Mucosa of descending colon (tissue), 3 donors: Measurements from ENCODE around the gene PBRM1. TPM values are rescaled to one million over a fixed set of nuclear protein-coding genes. Genes with fewer than 3 reads are reported as not detected.

Source experiments
- ATAC-seq: fragments of 200-7000 bp; cut with Tn5 transposase; one replicate; pipeline ENCODE4 v1.9.1; 2020; ENCODE audit warnings: mild to moderate bottlenecking, moderate library complexity
- DNase-seq, 3 donors: peaks; one replicate each; pipeline ENCODE4 v3.0.0-alpha.2; 2020
- H3K36me3 ChIP-seq: fragments of 200-600 bp; one replicate; pipeline ENCODE4 v1.8.0; 2021; ENCODE audit warnings: low read depth, mild to moderate bottlenecking
- H3K4me1 ChIP-seq: fragments of 200-600 bp; one replicate; pipeline ENCODE4 v1.8.0; 2021; ENCODE audit warnings: low read depth, mild to moderate bottlenecking
- H3K4me3 ChIP-seq: fragments of 200-600 bp; one replicate; pipeline ENCODE4 v1.8.0; 2021; ENCODE audit warnings: mild to moderate bottlenecking
- H3K9me3 ChIP-seq: fragments of 200-600 bp; one replicate; pipeline ENCODE4 v1.8.0; 2021; ENCODE audit warnings: mild to moderate bottlenecking
- intact Hi-C, 2 donors: fragments of 100-400 bp; cut with DNase I in 1 of 2; cut with micrococcal nuclease in 1 of 2; formaldehyde crosslinking; loops; one replicate each; pipeline versions ENCODE4 v1.11.0 to v1.11.1; 2022; cut with DNase I, micrococcal nuclease
- total RNA-seq, 3 donors: library from RNA; stranded (reverse); fragmentation: NEBNext Ultra II Directional in 2 of 3; extraction: Animal tissue kit (Norgen Biotek cat#: 25700) in 2 of 3; gene quantifications; one replicate each; pipeline versions ENCODE4 v1.2.1 to v1.2.4, GENCODE V29; 2021 to 2023
- TF ChIP-seq, protein P1 (sequence below): fragments of 200-600 bp; IDR thresholded peaks from one replicate; pipeline ENCODE4 v1.8.0; 2022; ENCODE audit warnings: antibody characterized with exemption, mild to moderate bottlenecking
- donor health status: DM: no; HTN: no; CAD: no; lungs with moderate emphysema.
- donor health status: DM: no; HTN: no; CAD: no.
- donor health status: DM: no; HTN: yes; CAD: no.

Gene PBRM1
- total RNA-seq, 3 donors from 2014 or later = 48.5 to 86.1 (median 56.8) TPM

- Histone ChIP-seq H3K4me3 (no peak overlapping the region), H3K4me1 (no peaks in the 10 kb centered on the region), H3K36me3 (no peaks in the 10 kb centered on the region), H3K9me3 (no peaks in the 10 kb centered on the region)
- DNase-seq = no peak
- no peak for ATAC-seq
- TF ChIP-seq, protein P1, sequence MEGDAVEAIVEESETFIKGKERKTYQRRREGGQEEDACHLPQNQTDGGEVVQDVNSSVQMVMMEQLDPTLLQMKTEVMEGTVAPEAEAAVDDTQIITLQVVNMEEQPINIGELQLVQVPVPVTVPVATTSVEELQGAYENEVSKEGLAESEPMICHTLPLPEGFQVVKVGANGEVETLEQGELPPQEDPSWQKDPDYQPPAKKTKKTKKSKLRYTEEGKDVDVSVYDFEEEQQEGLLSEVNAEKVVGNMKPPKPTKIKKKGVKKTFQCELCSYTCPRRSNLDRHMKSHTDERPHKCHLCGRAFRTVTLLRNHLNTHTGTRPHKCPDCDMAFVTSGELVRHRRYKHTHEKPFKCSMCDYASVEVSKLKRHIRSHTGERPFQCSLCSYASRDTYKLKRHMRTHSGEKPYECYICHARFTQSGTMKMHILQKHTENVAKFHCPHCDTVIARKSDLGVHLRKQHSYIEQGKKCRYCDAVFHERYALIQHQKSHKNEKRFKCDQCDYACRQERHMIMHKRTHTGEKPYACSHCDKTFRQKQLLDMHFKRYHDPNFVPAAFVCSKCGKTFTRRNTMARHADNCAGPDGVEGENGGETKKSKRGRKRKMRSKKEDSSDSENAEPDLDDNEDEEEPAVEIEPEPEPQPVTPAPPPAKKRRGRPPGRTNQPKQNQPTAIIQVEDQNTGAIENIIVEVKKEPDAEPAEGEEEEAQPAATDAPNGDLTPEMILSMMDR = no peak
- intact Hi-C loops = no loop called here
Measured at GRCh38 chr3:52502001-52502400, 183.7 kb downstream of the PBRM1 start.

DNA sequence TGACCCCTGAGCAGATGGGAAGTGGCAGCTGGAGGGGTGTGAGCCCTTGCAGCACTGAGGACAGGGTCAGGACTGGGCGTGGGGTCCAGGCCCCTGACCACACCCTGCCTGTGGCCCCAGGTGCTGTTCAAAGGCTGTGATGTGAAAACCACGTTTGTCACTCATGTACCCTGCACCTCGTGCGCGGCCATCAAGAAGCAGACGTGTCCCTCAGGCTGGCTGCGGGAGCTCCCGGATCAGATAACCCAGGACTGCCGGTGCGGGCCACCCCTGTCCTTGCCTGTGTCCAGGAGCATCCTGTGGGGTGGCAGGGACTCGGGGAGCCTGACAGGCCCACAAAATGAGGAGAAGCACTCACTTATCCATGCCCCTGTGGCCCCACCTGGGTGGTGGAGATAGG, 184.7 kb downstream of the PBRM1 start:
- TF ChIP-seq, protein P1 = no peak

GRCh38 chr3:52498137-52499054, 187.3 kb downstream of the PBRM1 start:
- no peaks in the 10 kb centered on the region for H3K9me3 ChIP-seq
- H3K4me3 ChIP-seq = no peak overlapping the region
- H3K4me1 ChIP-seq = no peaks in the 10 kb centered on the region
- DNase-seq (peak; percentile 29 to 76 (median 38)), ATAC-seq (peak; percentile 45)
- no peaks in the 10 kb centered on the region for H3K36me3 ChIP-seq
- intact Hi-C loops = no loop called here
- TF ChIP-seq, protein P1 = no peak

More for the DNA sequence above, 184.7 kb downstream of the PBRM1 start:
- Histone ChIP-seq H3K4me3 (no peak overlapping the region), H3K9me3 (no peaks in the 10 kb centered on the region), H3K4me1 (no peaks in the 10 kb centered on the region), H3K36me3 (no peaks in the 10 kb centered on the region)
- intact Hi-C loops = no loop called here
- ATAC-seq = no peak
- DNase-seq = no peak

DNA sequence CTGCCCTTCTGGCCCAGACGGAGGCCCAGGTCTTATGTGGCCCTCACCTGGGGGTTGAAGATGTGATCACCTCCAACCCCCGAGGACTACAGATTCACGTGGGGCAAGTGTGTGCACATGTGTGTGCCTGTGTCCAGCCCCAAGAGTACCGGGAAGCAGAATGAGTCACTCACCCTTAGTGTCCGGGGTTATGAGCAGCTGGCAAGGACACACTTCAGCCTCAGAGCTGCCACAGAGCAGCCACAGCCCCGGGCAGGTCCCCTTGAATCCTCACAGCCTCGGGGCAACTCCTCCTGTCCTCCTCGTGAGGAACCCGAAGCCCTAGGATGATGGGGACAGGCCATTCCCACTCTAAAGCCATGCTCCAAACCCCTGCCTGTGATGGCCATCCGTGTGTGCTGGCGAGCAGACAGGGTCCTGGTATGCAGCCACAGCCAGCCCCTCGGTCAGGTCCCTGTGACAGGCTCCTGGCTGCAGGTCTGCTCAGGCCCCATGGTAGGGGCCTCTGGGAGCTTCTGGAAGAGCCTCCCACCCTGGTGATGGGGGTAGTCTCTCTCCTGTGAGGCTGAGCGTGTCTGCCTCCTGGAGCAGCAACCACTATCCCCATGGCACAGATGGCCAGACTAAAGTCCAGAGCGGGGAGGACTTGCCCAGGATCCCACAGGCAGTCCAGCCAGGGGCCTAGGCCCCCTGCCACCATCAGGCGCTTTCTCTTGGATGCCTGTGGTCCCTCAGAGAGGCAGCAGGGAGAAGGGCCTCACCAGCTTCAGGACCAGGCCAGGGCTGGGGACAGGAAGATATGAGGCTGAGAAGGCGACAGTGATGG, 189.7 kb downstream of the PBRM1 start:
- Histone ChIP-seq H3K4me1 (no peaks in the 10 kb centered on the region), H3K9me3 (no peaks in the 10 kb centered on the region), H3K4me3 (no peak overlapping the region), H3K36me3 (no peaks in the 10 kb centered on the region)
- ATAC-seq (peak; percentile 31), DNase-seq (no peak)
- TF ChIP-seq, protein P1 = no peak
- intact Hi-C loops = no loop called here

Other genes starting within 250 kb of the PBRM1 start
- 10 to 100 TPM in 1 of 3 donors, 1 to 10 TPM in 2; 2.7 to 10.2 (median 3.1) TPM for gene SEMA3G, start 240.8 kb downstream of the PBRM1 start, total RNA-seq
- 1 to 10 TPM in 2 of 3 donors, under 1 TPM in 1; 0.60 to 6.3 (median 2.5) TPM for gene TNNC1, start 231.9 kb downstream of the PBRM1 start, total RNA-seq
- gene NISCH, start 230.3 kb downstream of the PBRM1 start, total RNA-seq = 10 to 100 TPM; 57.6 to 91.0 (median 72.1) TPM
- gene STAB1, start 190.6 kb downstream of the PBRM1 start, total RNA-seq = 100 to 1,000 TPM in 2 of 3 donors, 10 to 100 TPM in 1; 51.7 to 187 (median 145) TPM
- gene NT5DC2, start 152.1 kb downstream of the PBRM1 start, total RNA-seq = 10 to 100 TPM in 2 of 3 donors, 1 to 10 TPM in 1; 5.7 to 20.2 (median 17.2) TPM
- 10 to 100 TPM; 16.1 to 18.1 (median 17.1) TPM for gene UQCC5, start 149.3 kb downstream of the PBRM1 start, total RNA-seq
- 10 to 100 TPM; 39.2 to 54.4 (median 47.7) TPM for gene GNL3, start 119 bp upstream of the PBRM1 start, total RNA-seq
- 10 to 100 TPM; 24.4 to 36.0 (median 30.7) TPM for gene GLT8D1, start 19.9 kb upstream of the PBRM1 start, total RNA-seq
- gene SPCS1, start 20.2 kb upstream of the PBRM1 start, total RNA-seq = 100 to 1,000 TPM in 1 of 3 donors, 10 to 100 TPM in 2; 61.0 to 105 (median 80.4) TPM
- gene NEK4, start 85.0 kb upstream of the PBRM1 start, total RNA-seq = 10 to 100 TPM; 19.9 to 33.9 (median 20.2) TPM
- gene ITIH1, start 91.7 kb upstream of the PBRM1 start, total RNA-seq = not detected
- gene ITIH3, start 108.9 kb upstream of the PBRM1 start, total RNA-seq = 1 to 10 TPM in 1 of 3 donors, under 1 TPM in 2; 0.72 to 1.4 (median 0.89) TPM
- 1 to 10 TPM; 1.9 to 6.0 (median 4.3) TPM for gene ITIH4, start 144.8 kb upstream of the PBRM1 start, total RNA-seq
- gene MUSTN1, start 149.1 kb upstream of the PBRM1 start, total RNA-seq = 1 to 10 TPM; 1.9 to 5.3 (median 4.0) TPM
- 10 to 100 TPM in 2 of 3 donors, 1 to 10 TPM in 1; 9.3 to 14.8 (median 11.1) TPM for gene STIMATE, start 211.6 kb upstream of the PBRM1 start, total RNA-seq